OCI-M2 (cell line): ENCODE data around the gene CELA2B.
"Not testable (repeated sequence)": the region's sequence is repeated elsewhere in the genome, so short reads cannot be mapped to it uniquely, and the experiment has no call there.

Experiments used
- DNase-seq: peaks from one replicate; lab custom pipeline; 2025; ENCODE audit not compliant: unreplicated experiment; lab: John Stamatoyannopoulos, UW

Gene CELA2B

DNA sequence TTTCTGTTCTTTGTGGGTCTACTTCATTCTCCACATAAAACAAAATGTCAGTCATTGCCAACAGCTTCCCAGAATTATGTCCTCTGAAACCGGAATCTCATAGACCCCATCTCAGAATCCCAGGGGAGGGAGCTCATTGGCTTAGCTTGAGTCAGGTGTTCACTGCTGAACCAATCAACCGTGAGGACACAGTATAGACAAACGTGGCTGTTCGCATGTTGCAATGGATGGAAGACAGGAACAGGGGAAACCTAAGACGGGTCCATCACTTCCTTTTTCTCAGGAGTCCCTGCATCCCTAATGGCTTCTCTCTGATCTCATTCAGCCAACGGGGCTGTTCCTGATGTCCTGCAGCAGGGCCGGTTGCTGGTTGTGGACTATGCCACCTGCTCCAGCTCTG, 10.2 kb upstream of the CELA2B start:
- DNase-seq: no peak

DNA sequence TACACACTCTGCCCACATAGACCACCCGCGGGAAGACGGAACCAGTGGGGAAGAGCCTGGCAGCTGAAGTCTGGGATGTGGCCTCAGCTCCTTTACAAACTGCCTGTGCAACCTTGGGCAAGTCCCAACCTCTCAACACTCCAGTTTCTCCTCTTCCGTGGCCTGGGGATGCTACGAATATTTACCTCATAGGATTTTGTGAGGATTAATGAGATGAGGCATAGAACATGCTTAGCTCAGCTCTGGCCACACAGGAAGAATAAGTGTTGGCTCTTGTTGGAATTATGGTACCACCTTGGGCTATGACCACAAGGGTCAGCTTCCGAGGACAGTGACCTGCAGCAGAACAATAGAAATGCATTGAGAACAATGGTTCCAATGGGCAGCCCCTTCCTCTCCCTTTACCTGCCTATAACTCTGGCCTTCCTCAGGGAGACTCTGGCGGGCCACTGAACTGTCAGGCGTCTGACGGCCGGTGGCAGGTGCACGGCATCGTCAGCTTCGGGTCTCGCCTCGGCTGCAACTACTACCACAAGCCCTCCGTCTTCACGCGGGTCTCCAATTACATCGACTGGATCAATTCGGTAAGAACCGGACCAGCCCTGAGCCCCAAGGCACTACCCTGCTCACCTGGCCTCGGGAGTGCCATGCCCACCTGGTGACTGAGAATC, 8.8 kb upstream of the CELA2B start:
- DNase-seq: not testable (repeated sequence)

DNA sequence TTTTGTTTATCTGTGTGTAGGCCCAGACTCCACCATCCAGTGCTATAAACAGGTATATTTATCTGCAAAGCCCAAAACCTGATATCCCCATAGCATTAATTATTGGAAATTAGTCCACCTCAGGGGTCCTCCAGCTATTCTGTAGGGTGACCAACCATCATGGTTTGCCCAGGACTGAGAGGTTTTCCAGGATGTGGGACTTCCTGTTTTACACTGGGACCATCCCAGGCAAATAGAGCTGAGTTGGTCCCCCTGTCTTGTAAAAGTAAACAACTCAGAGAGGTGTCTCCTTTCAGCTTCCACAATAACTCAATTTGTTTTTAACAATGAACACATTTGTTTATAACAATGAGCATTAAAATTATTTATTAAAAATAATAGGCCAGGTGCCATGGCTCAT, 7.8 kb upstream of the CELA2B start:
- DNase-seq: no peak

DNA sequence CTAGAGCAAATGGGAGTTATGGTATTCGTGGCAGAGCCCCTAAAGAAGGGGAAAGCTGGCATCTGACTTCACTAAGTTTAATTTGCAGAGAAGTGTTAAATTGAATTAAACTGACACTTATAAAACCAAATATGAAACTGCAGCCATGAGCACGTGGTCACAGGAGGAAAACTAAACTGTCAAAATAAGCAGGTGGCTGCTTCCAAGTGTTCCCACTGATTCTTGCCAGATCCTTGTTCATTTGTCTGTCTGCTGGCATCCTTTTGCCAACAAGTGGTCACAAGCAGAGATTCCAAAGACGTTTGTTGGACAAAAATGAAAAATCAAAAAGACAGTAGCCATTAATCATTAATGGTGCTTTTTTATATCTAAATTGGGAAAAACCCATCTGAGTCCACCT, 6.5 kb upstream of the CELA2B start:
- no peak for DNase-seq

DNA sequence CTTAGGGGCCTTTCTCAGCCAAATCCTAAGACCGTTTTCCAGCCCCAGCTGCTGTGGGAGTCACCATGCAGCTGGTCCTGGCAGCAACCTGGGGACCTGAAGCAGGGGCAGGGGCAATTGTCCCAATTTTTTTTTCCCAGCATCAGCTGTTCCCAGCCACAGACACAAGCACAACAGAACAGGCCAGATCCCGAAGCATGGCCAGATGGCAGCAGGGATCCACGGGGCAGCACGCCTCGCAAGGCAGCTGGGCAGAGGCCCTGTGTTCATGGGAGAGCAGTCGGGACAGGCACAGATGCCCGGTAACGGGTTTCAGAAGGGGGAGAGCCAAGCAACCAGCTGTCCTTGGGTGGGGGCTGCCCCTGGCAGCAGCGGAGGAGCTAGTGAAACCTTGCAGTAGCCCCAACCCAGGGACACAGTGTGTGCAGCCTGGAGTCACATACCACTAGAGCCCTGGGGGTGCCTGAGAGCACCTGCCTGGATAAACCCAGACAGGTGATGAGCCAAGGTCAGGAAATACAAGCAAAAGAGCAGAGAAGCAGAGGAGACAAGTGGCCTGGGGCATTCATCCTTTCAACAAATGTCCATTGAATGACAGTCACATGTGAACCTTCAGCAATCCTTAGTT, 6.0 kb upstream of the CELA2B start:
- DNase-seq: not testable (repeated sequence)

DNA sequence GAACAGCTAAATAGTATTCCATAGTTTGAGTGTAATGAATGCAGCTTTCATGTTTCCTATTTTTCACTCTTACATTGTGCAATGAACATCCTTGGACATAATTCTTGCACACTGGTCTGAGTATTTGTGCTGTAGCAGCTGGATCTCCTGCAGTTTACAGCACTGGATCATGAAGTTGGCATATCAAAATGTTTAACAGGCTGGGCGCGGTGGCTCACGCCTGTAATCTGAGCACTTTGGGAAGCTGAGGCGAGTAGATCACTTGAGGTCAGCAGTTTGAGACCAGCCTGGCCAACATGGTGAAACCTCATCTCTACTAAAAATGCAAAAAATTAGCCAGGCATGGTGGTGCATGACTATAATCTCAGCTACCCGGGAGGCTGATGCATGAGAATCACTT, 4.8 kb upstream of the CELA2B start:
- DNase-seq: not testable (repeated sequence)

DNA sequence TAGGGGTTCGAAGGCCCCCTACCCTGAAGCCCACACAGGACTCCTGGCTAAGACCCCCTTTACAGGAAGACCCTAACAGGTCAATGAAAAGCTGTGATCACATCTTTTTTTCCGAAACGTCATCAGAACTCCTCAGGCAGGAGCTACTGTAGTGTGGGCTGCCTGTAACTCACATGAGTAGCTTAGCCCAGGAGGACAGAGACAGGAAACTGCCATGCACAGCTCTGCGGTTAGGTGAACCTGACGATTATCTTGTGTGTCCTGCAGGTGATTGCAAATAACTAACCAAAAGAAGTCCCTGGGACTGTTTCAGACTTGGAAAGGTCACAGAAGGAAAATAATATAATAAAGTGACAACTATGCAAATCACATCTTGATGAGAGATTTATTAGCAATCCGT, 4.2 kb upstream of the CELA2B start:
- not testable (repeated sequence) for DNase-seq

DNA sequence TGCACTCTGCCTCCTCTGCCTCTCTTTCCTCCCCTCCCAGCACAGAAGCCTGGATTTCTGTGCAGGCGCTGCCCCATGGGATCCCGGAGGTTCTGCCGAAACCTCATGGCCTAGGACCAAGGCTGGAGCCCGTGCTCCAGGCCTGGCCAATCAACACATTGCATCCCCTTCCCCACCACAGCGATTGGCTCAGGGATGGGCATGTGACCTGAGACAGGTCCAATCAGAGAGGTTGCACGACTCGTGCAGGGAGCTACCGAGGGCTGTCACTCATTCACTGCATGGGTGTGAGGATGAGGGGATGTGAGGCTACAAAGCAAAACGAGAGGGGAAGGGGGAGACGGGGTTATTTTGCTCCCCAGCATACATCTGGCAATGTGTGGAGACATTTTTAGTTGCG, 3.3 kb upstream of the CELA2B start:
- no peak for DNase-seq

DNA sequence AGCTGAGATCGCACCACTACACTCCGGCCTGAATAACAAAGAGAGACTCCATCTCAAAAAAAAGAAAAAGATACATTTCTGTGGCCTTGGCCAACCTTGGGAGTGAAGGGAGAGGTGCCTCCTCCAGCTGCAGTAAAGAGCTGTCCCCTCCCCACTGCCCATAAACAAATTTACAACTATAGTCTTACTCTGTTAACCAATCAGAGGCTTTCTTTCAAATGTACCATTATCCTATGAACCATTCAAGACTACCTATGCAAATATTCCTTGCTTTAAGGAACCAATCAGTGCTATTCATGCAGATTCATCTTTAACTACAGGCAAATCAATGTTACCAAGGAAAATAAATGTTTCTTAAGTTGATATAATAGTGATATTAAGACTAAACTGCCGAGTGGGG, 1.0 kb downstream of the CELA2B start:
- no peak for DNase-seq

DNA sequence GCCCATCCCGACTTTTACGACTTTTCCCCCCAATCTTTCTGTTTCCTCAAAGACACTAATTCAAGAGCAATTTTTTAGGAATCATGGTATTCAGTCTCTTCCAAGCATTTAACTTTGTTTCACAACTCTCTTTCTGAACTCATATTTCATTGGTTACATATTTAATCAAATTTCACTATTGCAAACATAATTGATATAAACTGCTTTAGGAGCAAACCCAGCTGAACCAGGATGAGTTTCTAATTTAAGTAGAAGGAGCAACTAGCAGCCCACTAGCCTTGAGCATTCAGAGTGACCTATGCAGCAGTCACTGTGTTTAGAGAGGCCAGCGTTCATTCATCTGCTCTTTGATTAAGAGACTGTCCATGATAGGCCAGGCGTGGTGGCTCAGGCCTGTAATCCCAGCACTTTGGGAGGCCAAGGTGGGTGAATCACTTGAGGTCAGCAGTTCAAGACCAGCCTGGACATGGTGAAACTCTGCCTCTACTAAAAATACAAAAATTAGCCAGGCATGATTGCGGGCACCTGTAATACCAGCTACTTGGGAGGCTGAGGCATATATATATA, 1.8 kb downstream of the CELA2B start:
- no peak for DNase-seq

DNA sequence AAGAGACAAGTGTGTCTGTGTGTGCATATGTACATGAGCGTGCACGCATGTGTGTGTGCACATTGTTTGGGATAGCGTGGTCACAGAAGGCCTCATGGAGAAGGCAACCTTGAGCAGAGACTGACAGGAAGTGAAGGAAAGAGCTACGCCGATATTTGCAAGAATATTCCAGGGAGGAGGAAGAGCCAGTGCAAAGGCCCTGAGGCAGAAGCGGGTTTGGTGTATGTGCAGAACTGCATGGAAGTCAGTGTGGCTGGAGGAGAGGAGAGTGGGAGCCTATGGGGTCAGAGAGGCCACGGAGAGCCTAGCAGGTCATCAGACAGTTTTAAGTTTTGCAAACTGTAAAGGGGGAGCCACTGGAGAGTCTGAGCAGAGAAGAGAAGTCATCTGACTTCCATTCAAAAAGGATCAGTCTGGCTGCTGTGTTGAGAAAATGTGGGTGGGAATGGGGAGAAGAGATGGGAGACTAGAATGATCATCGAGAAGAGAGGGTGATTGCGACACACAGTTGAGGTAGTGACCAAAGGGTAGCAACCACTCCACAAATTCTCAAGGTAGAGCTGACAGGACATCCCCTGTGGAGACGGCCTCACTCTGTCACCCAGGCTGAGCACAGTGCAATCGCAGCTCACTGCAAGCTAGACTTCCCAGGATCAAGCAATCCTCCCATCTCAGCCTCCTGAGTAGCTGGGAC, 3.9 kb downstream of the CELA2B start:
- DNase-seq: no peak

DNA sequence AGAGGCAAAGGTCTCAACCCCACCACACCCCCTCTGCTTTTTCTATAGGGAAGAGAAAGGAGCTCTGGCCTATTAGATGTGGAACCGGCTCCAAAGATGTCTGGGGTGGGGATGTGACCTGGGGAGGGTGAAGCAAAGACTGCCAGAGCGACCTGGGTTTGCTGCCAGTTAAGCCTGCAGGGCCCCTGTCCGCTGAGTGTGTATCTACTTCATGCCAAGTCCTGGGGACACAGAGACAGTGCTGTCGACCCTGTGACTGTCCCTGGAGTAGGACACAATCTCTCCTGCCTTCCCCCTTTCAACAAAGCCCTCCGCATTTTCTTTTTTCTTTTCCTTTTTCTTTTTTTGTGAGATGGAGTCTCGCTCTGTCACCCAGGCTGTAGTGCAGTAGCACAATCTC, 6.6 kb downstream of the CELA2B start:
- DNase-seq: not testable (repeated sequence)

DNA sequence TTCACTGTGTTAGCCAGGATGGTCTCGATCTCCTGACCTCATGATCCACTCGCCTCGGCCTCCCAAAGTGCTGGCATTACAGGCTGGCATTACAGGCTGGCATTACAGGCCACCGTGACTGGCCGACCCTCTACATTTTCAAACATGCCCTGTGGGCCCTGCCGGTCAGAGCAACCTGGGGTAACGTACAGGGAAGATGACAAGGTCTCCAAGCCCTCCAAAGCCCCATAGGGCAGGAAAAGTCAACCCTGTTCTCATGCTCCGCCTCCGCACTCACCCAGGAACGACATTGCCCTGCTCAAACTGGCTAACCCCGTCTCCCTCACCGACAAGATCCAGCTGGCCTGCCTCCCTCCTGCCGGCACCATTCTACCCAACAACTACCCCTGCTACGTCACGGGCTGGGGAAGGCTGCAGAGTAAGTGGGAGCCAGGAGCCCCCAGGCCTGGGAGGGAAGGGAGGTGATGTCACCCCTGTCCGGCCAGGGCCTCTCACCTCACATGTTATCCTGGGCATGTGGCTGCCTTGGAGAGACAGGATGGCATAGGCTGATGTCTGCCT, 7.2 kb downstream of the CELA2B start:
- DNase-seq: not testable (repeated sequence)

DNA sequence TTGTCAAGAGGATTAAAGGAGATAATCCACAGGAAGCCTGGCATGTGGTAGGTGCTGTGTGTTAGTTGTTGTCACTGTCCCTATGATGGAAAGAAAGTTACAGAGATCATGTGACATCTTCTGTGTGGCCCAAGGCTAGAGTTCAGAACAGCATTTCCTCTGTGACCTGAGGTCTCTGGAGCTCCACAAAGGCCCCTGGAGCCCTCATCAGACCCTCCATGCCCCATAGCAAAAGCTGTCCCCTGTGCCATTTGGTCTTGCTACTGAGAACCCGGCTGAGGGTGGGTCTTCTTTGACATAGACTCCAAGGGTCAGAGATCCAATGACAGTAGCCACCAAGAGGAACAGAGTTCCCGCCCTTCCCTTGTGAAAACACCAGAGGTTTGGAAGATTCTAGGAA, 8.1 kb downstream of the CELA2B start:
- no peak for DNase-seq

DNA sequence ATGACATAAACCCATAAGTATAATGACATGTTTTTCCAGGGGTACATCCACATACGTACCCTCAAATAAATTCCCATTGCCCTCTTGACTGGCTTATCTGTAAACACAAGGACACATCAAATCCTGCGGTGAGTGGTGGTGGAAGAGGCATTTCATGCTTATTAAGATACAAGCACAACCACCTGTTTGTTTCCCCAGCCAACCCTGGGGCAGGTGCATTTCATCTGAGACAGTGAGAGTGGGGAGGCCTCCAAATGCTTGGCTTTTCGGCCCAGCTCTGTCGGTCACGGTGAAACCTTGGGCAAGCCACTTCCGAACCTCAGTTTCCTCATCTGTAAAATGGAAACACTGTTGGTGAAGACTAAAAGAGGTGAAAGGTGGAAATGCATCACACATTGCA, 8.5 kb downstream of the CELA2B start:
- not testable (repeated sequence) for DNase-seq

DNA sequence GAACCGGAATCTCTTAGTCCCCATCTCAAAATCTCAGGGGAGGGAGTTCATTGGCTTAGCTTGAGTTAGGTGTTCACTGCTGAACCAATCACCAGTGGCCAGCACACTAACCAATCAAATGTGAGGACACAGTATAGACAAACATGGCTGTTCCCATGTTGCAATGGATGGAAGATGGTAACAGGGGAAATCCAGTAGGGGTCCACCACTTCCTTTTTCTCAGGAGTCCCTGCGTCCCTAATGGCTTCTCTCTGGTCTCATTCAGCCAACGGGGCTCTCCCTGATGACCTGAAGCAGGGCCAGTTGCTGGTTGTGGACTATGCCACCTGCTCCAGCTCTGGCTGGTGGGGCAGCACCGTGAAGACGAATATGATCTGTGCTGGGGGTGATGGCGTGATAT, 9.7 kb downstream of the CELA2B start:
- DNase-seq: no peak

DNA sequence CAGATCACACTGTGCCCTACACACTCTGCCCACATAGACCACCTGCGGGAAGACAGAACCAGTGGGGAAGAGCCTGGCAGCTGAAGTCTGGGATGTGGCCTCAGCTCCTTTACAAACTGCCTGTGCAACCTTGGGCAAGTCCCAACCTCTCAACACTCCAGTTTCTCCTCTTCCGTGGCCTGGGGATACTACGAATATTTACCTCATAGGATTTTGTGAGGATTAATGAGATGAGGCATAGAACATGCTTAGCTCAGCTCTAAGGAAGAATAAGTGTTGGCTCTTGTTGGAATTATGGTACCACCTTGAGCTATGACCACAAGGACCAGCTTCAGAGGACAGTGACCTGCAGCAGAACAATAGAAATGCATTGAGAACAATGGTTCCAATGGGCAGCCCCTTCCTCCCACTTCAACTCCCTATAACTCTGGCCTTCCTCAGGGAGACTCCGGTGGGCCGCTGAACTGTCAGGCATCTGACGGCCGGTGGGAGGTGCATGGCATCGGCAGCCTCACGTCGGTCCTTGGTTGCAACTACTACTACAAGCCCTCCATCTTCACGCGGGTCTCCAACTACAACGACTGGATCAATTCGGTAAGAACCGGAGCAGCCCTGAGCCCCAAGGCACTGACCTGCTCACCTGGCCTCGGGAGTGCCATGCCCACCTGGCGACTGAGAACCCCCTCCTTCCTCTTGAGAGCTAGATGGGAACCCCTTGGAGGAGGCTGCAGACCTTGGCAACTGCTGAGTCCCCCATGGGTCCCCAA, 11.1 kb downstream of the CELA2B start:
- DNase-seq: not testable (repeated sequence)

DNA sequence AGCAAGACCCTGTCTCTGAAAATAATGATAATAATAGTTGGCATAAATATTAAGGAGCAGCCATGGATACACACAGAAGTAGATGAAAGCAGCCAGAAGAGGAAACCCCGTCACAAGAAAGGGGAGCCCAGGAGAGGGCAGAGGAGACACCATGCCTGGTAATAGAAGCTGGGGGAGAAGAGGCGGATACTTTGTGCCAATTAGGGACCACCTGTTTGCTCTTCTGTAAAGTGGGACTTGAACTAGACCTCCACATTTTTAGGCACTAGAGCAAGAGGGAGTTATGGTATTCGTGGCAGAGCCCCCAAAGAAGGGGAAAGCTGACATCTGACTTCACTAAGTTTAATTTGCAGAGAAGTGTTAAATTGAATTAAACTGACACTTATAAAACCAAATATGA, 12.5 kb downstream of the CELA2B start:
- no peak for DNase-seq

DNA sequence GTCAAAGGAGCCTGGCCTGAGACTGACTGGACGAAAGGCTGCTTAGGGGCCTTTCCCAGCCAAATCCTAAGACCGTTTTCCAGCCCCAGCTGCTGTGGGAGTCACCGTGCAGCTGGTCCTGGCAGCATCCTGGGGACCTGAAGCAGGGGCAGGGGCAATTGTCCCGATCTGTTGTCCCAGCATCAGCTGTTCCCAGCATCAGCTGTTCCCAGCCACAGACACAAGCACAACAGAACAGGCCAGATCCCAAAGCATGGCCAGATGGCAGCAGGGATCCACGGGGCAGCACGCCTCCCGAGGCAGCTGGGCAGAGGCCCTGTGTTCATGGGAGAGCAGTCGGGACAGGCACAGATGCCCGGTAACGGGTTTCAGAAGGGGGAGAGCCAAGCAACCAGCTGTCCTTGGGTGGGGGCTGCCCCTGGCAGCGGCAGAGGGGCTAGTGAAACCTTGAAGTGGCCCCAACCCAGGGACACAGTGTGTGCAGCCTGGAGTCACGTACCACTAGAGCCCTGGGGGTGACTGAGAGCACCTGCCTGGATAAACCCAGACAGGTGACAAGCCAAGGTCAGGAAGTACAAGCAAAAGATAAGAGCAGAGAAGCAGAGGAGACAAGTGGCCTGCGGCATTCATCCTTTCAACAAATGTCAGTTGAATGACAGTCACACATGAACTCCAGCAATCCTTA, 13.3 kb downstream of the CELA2B start:
- DNase-seq: no peak

DNA sequence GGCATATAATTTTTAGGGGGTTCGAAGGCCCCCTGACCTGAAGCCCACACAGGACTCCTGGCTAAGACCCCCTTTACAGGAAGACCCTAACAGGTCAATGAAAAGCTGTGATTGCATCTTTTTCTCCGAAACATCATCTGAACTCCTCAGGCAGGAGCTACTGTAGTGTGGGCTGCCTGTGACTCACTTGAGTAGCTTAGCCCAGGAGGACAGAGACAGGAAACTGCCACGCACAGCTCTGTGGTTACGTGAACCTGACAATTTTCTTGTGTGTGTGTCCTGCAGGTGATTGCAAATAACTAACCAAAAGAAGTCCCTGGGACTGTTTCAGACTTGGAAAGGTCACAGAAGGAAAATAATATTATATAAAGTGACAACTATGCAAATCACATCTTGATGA, 15.1 kb downstream of the CELA2B start:
- DNase-seq: not testable (repeated sequence)
